Rectal smooth muscle tissue (tissue), 1 donor: ENCODE measurements around the gene PROK2.

Source experiments
- H3K27ac ChIP-seq: one replicate; pipeline ENCODE4 v1.7.0; 2013; ENCODE audit warnings: low read depth, low read length, inconsistent platforms
- H3K27me3 ChIP-seq: one replicate; pipeline ENCODE4 v1.7.0; 2013; ENCODE audit warnings: low read length; ENCODE audit not compliant: control insufficient read depth, insufficient read depth
- H3K36me3 ChIP-seq: one replicate; pipeline ENCODE4 v1.7.0; 2013; ENCODE audit warnings: low read length; ENCODE audit not compliant: control insufficient read depth, insufficient read depth
- H3K4me1 ChIP-seq: one replicate; pipeline ENCODE4 v1.7.0; 2013; ENCODE audit warnings: low read length; ENCODE audit not compliant: control insufficient read depth, insufficient read depth
- H3K4me3 ChIP-seq: one replicate; pipeline ENCODE4 v1.7.0; 2013; ENCODE audit warnings: low read length
- H3K9ac ChIP-seq: one replicate; pipeline ENCODE4 v1.7.0; 2013; ENCODE audit warnings: low read length

The PROK2 gene

GRCh38 chr3:71725271-71725991, 59.5 kb downstream of the PROK2 start, which contains the start of gene EIF4E3:
Gene EIF4E3, minus strand, starts transcription at chr3:71725402. Its CDS starts 35 bp downstream, at chr3:71725367.
- peak within 1 kb of the TSS; percentile 52 for H3K27ac ChIP-seq
- H3K27me3 ChIP-seq: no peaks in the 10 kb centered on the region
- H3K4me3 ChIP-seq: peak within 1 kb of the TSS; percentile 87
- no peaks in the 10 kb centered on the region for H3K36me3 ChIP-seq
- H3K4me1 ChIP-seq: no peaks in the 10 kb centered on the region
- peak within 1 kb of the TSS; percentile 51 for H3K9ac ChIP-seq

- Histone ChIP-seq H3K27ac (peak overlapping the region; percentile 27), H3K27me3 (no peaks in the 10 kb centered on the region), H3K4me3 (peak overlapping the region; percentile 87), H3K9ac (peak overlapping the region; percentile 51), H3K4me1 (no peaks in the 10 kb centered on the region), H3K36me3 (no peaks in the 10 kb centered on the region)
Observed at GRCh38 chr3:71724584-71725270, 60.2 kb downstream of the PROK2 start.

DNA sequence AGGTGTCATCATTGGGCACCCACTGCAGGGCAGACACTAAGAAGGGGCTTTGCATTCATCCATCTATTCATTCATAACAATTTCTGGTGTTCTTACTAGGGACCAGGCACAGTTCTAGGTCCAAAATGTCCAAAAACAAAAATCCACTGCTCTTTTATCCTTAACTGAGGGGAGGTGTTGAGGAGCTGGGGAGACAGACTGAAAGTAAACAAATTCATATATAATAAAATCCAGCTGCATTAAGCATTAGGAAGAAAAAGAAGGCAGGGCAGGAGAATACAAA, 60.8 kb downstream of the PROK2 start:
- Histone ChIP-seq H3K36me3 (no peaks in the 10 kb centered on the region), H3K4me3 (peak overlapping the region; percentile 87), H3K27ac (no peak overlapping the region), H3K9ac (peak overlapping the region; percentile 51), H3K4me1 (no peaks in the 10 kb centered on the region), H3K27me3 (no peaks in the 10 kb centered on the region)

GRCh38 chr3:71723452-71724170, 61.3 kb downstream of the PROK2 start:
- Histone ChIP-seq H3K36me3 (no peaks in the 10 kb centered on the region), H3K4me3 (peak overlapping the region; percentile 87), H3K27ac (no peak overlapping the region), H3K9ac (no peak overlapping the region), H3K27me3 (no peaks in the 10 kb centered on the region), H3K4me1 (no peaks in the 10 kb centered on the region)

DNA sequence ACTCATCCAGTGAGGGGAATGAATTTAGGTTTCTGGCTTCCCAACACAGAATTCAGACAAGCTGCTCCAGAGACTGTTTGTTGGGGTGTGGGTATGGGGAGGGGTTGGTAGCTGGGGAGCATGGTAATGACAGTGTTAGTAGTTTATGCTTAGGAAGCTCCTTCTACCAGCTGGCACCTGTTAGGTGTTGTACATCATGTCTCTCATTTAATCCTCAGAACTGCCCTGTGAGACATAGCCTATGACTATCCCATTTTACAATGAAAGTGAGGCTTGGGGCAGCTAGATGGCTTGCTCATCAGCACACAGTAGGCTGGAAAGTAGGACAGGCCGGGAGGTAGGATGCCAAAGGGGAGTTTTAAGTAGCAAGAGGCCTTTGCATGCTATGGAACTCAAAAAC, 62.3 kb downstream of the PROK2 start:
- Histone ChIP-seq H3K4me3 (no peak overlapping the region), H3K36me3 (no peaks in the 10 kb centered on the region), H3K27me3 (no peaks in the 10 kb centered on the region), H3K27ac (no peak overlapping the region), H3K4me1 (no peaks in the 10 kb centered on the region), H3K9ac (no peak overlapping the region)
